HG03342 (cell line): Measurements from ENCODE around the gene GRIN2C.

Experiments used
- ATAC-seq: cut with Tn5 transposase; IDR thresholded peaks from one replicate; pipeline ENCODE4 v1.9.1; 2021; ENCODE audit warnings: mild to moderate bottlenecking, moderate library complexity; ENCODE audit not compliant: unreplicated experiment

The GRIN2C gene

DNA sequence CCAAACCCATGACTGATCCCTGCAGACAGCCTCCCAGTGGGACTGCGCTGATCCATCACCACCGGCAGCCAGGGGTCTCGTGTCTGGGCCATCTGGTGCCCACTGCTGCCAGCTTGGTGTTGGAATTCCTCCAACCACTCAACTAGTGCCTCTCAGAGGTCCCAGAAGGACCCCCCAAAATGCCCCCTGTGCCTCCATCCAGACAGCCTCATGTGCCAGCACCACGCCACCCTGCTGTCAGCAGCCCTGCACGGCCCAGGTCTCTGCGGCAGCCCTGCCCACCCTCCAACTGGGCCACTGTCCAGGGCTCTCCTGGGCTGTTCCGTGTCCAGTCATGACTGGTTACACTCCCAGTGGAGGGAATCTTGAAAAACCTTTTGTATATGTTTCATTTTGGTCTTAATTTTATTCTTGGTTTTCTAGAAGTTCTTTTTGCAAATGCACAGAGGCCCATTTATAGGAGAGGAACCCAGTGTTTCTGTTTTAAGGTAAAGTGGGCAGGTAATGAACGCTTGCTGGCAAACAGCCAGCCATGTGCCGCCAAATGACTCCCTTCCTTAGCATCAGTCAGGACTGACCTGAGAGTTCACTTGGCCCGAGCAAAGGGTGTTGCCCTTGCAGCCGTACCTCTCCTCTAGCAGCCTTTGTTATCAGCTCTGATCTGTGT lies 34.6 kb downstream of the GRIN2C start:
- ATAC-seq: no peak

GRCh38 chr17:74822939-74823367 lies 36.7 kb downstream of the GRIN2C start:
- ATAC-seq: no peak

DNA sequence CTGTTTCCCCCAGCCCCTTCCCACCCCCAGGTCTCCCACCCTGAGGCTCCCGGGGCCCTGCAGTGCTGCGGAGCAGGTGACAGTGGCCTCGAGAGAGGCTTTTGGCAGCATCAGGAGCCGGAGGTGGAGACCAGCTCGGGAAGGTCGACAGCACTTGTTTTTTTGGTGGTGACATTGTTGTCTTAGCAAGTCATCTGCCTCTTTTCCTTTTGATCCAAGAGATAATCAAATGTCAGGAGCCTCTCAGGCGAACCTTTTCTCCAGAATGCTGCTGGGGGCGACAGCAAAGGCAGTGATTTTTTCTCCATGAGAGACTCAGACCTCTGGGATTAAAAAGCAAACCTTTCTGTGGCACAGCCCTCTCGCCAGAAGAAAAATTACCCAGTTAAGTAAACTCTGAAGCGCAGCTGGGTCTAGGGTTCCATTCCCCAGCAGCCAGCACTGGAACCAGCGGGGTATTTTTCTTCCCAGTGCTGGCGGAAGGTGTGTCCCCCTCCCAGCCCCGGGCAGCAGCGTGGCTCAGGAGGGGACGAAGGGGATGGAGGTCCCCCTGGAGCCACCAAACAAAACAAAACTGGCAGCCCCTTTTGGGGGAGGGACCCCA lies 37.2 kb downstream of the GRIN2C start:
- no peak for ATAC-seq

- no peak for ATAC-seq
Measured at GRCh38 chr17:74821655-74822334, 37.9 kb downstream of the GRIN2C start.

DNA sequence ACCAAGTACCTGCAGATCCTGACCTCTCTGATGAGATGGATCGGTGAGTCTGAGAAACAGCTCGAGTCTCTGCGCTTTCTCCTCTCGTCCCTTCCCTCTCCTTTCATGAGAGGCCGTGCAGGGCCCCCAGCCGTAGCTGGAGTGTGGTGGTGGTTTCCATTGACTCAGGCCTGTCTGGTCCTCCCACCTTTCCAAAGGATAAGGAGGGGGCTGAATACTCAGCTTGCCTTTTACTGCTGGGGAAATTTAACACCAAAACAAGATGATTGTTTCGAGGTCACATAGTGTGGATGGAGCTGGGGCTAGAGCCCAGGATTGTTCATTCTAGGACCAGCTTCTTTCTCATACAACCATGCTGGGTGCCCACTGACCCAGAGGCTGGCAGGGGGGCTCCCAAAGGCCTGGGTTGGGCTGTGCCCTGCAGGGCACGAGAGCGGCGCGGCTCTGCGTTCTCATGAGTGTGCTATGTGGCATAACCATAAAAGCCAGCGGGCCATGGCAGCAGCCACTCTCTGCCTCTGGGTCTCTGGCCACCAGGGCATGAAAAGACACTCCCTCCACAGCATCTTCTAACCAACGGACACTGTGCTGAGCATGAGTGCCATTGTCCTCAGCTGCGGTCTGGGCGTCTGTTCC lies 39.8 kb downstream of the GRIN2C start:
- no peak for ATAC-seq

GRCh38 chr17:74818291-74818938 lies 41.3 kb downstream of the GRIN2C start:
- no peak for ATAC-seq

GRCh38 chr17:74816905-74817620 lies 42.6 kb downstream of the GRIN2C start:
- ATAC-seq: no peak

GRCh38 chr17:74815550-74816370 lies 43.9 kb downstream of the GRIN2C start:
- no peak for ATAC-seq

DNA sequence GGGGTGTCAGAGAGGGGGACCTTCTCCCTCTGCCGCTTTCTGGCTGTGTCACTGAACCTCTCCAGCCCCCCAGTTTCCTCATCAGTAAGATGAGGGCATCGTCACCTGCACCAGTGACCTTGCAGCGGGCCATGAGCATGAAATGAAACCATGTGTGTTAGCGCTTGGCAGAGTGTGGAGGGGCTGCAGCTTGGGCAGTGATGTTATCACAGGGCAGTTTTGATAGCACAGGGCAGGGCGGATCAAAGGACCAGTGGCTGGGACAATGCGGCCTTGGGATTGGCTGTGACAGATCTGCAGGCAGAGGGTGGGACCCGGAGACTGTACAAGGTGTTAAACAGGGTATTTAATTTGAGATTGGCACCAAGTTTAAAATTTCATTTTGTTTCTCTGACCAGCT lies 44.6 kb downstream of the GRIN2C start:
- ATAC-seq: no peak

DNA sequence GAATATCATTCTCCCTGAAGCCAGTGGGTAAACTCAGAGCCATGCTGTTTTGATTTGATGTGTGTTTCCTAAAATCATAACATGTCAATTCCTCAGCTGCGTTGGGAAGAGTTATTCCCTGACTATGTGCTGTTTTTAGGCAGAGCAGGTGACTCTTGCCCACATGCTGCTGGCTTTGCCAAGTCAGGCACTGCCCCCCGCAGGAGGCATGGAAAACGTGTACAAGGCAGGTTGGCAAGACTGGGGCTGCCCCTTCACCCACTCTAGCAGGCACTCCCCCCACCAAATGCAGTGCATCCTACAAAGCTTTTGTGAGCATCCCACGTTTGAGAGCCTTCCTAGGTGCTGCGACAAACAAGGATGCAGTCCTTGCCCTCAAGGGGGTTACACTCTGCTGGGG lies 45.2 kb downstream of the GRIN2C start:
- no peak for ATAC-seq

GRCh38 chr17:74812109-74813009 lies 47.3 kb downstream of the GRIN2C start:
- ATAC-seq: no peak

DNA sequence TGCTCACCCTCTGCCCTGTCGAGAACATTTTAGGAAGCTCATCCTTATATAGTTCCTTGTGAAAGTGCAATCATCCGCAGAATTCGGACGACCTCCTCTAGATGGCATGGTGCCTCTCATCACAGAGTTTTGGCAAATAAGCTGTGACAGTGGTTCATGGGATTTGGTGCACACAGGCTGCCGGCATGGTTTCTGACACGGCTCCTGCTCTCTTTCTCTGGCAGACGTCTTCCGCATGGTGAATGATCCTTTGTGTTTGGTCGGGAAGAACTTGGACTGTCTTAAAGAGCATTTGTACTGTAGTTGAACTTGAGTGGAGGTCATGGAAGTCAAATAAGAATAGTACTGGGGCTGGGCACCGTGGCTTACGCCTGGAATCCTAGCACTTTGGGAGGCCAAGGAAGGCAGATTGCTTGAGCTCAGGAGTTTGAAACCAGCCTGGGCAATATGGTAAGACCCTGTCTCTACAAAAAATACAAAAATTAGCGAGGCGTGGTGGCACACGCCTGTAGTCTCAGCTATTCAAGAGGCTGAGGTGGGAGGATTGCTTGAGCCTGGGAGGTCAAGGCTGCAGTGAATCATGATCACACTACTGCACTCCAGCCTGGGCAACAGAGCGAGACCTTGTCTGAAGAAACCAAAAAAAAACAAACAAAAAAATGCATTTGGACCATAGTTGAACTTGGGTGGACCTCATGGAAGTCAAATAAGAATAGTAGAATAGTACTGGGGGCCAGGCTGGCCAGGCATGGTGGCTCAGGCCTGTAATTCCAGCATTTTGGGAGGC lies 48.8 kb downstream of the GRIN2C start:
- no peak for ATAC-seq

DNA sequence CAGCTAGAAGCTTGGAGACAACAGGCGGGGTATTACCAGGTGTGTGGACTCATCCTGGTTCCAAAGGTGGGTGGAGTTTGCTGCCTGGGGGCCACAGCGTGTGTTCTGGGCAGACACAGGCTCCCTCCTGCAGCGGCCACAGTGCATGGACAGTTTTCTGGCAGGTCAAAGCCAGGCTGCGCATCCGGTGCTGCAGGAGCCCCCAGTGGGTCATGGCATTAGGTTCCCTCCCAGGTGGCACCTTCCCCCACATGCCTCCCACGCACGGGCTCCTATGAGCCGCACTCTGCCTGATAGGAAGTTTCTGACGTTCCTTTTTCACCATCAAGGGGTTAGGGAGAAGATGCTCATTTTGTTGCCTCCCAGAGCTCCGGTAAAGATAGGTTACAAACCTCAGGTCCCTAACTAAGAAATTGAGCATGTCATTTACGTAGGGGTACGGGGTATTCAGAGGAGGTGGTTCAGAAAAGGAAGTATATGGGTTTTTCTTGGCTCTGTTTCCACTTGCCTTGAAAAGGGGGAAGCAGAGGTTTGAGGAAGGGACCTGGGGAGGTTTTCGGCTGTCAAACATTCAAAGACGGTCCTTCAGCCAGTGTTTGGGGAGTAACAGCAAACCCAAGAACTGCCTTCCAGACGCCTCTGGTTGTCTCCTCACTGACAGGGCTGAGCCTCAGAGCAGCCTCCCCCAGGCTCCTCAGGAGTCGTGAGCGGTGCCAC lies 50.8 kb downstream of the GRIN2C start:
- ATAC-seq: no peak

DNA sequence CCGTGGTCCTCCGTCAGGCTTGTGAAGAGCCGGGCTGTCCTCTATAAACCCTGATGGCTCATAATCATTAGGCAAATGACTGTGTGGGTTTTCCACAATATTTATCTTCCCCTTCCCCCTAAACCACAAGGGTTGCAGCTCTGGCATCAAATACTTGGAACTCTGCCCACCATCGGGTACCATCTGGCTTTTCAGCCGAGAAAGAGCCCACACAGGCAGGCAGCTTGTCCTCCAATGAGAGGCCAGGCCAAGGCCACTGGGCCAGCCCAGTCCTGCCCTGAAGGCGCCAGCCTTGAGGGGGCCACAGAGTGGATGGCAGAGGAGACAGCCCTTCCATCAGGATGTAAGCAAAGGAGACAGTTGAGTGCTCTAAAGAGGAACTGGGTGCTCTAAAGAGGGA lies 51.8 kb downstream of the GRIN2C start:
- no peak for ATAC-seq

GRCh38 chr17:74807441-74807840 lies 52.2 kb downstream of the GRIN2C start:
- no peak for ATAC-seq

- no peak for ATAC-seq
Measured at GRCh38 chr17:74806334-74806733, 53.4 kb downstream of the GRIN2C start.

DNA sequence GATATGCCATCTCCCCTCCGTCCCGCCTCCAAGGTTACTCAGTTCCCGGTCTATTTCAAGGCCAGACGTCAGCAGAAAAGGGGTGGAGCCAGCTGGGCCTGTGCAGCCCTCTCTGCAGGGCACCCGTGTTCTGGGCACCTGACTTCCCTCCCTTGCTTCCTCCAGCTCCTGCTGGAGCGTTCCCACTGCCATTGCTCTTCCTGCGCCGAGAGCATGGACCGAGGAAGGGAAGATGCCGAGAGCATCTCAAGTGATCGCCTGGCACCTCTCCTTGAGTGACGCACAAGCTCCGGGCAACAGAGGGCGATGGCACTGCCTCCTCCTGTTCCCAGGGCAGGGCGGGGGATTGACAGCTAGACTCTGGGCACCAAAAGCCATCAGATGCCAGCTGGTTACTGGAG lies 54.1 kb downstream of the GRIN2C start:
- no peak for ATAC-seq
